ENCODE measurements around the gene TCERG1. TPM values are rescaled to one million over a fixed set of nuclear protein-coding genes. Genes with fewer than 3 reads are reported as not detected.

Gene TCERG1
- total RNA-seq, 1 experiment from 2014 or later = 142 TPM

GRCh38 chr5:146484714-146485391 lies 37.7 kb downstream of the TCERG1 start:
- ChIA-PET CTCF (no interaction called here), POLR2A (ENCODE audit: low non-redundant PET) (no interaction called here)
- intact Hi-C loops (cut with micrococcal nuclease; ENCODE audit: unreplicated experiment) = no loop called here
- BruUV-seq (replicated peaks) = no TSS peak
- Histone ChIP-seq H3K27ac (ENCODE audit: low read depth, low read length, poor library complexity, severe bottlenecking) (no peak overlapping the region), H3K9me3 (ENCODE audit: low read depth, low read length, poor library complexity, severe bottlenecking) (no peaks in the 10 kb centered on the region), H3K27me3 (replicated peaks; ENCODE audit: insufficient read depth, low read depth, low read length, poor library complexity) (no peaks in the 10 kb centered on the region), H3K4me1 (ENCODE audit: insufficient read depth, low read length, poor library complexity, severe bottlenecking) (no peaks in the 10 kb centered on the region), H3K36me3 (ENCODE audit: insufficient read depth, low read length, poor library complexity, severe bottlenecking) (peaks cover 75% of the 10 kb centered on the region), H3K4me3 (ENCODE audit: low read depth, low read length, poor library complexity, severe bottlenecking) (no peak overlapping the region)
- DNase-seq (ENCODE audit: low spot score) = no peak
- TF ChIP-seq EZH2 (IDR thresholded peaks at IDR 0.05; ENCODE audit: borderline replicate concordance, low read depth, low read length, poor library complexity, severe bottlenecking) (no peak), CTCF (conservative IDR thresholded peaks at IDR 0.05; ENCODE audit: low read depth, low read length) (no peak)

DNA sequence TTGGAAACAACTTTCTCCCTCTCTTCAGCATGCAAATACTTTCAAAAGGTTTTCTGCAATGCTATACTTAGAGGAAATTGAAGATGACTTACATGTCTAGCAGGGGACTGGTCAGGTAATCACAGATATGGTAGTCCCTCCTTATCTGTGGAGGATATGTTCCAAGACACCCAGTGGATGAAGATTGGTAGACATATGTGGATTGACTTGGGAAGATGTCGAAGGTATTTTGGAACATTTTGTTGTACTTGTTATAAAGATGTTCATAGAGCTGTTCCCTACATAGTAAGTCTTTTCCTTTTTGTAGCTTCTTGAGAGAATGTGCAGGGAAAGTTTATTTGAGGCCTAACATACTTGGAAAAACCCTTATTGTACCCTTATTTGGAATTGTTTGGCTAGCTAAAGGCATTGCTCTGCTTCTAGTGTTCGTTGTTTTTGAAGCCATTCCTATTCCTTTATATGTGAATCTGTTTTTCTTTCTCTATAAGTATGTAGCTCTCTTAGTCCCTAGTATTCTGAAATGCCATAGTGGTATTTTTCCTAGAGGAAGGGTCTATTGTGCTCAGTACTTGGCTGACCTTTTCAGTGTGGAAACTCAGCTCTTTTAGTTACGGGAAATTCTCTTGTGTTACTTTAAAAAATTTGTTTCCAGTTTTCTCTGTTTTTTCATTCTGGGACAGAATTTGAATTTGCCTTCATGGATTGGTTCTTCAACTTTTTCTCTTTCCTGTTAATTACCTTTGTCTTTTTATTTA lies 43.1 kb downstream of the TCERG1 start:
- Histone ChIP-seq H3K27ac (ENCODE audit: low read depth, low read length, poor library complexity, severe bottlenecking) (no peak overlapping the region), H3K27me3 (replicated peaks; ENCODE audit: insufficient read depth, low read depth, low read length, poor library complexity) (no peaks in the 10 kb centered on the region), H3K9me3 (ENCODE audit: low read depth, low read length, poor library complexity, severe bottlenecking) (no peaks in the 10 kb centered on the region), H3K4me3 (ENCODE audit: low read depth, low read length, poor library complexity, severe bottlenecking) (no peak overlapping the region), H3K36me3 (ENCODE audit: insufficient read depth, low read length, poor library complexity, severe bottlenecking) (peaks cover 51% of the 10 kb centered on the region), H3K4me1 (ENCODE audit: insufficient read depth, low read length, poor library complexity, severe bottlenecking) (no peaks in the 10 kb centered on the region)
- ChIA-PET CTCF (interaction anchor here (0.6 kb wide), 1 partner anchor 81 kb away, joined by 3 read pairs; no protein-coding TSS in a partner anchor), POLR2A (ENCODE audit: low non-redundant PET) (no interaction called here)
- no TSS peak for BruUV-seq (replicated peaks)
- TF ChIP-seq CTCF (conservative IDR thresholded peaks at IDR 0.05; ENCODE audit: low read depth, low read length) (no peak), EZH2 (IDR thresholded peaks at IDR 0.05; ENCODE audit: borderline replicate concordance, low read depth, low read length, poor library complexity, severe bottlenecking) (no peak)
- intact Hi-C loops (cut with micrococcal nuclease; ENCODE audit: unreplicated experiment) = no loop called here
- DNase-seq (ENCODE audit: low spot score) = no peak

DNA sequence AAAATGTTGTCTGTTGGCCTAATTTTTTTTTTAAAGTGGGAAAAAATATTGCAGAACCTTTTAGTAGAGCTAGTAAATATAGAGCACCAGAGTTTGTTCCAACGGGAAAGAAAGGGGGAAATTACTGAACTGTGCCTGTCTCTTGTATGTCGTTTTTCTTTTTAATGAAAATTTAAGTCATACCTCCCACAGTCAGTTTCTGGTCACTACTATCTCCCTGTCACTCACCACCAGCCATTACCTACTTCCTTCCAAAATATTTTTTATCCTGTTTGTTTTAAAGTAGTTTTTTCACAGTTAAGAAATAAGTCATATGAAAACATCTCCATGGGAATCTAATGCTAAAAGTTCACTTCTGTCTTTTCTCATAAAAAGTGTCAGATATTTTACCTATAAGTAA lies 47.5 kb downstream of the TCERG1 start:
- peaks cover 50% of the 10 kb centered on the region for H3K36me3 ChIP-seq (ENCODE audit: insufficient read depth, low read length, poor library complexity, severe bottlenecking)

More for the DNA sequence above, 47.5 kb downstream of the TCERG1 start:
- no peak overlapping the region for H3K4me3 ChIP-seq (ENCODE audit: low read depth, low read length, poor library complexity, severe bottlenecking)
- ChIA-PET CTCF (no interaction called here), POLR2A (ENCODE audit: low non-redundant PET) (no interaction called here)
- BruUV-seq (replicated peaks) = no TSS peak
- no peak for TF ChIP-seq EZH2 (IDR thresholded peaks at IDR 0.05; ENCODE audit: borderline replicate concordance, low read depth, low read length, poor library complexity, severe bottlenecking)
- TF ChIP-seq CTCF (conservative IDR thresholded peaks at IDR 0.05; ENCODE audit: low read depth, low read length) = no peak
- intact Hi-C loops (cut with micrococcal nuclease; ENCODE audit: unreplicated experiment) = no loop called here
- DNase-seq (ENCODE audit: low spot score) = no peak
- H3K9me3 ChIP-seq (ENCODE audit: low read depth, low read length, poor library complexity, severe bottlenecking) = no peaks in the 10 kb centered on the region
- H3K4me1 ChIP-seq (ENCODE audit: insufficient read depth, low read length, poor library complexity, severe bottlenecking) = no peaks in the 10 kb centered on the region
- no peaks in the 10 kb centered on the region for H3K27me3 ChIP-seq (replicated peaks; ENCODE audit: insufficient read depth, low read depth, low read length, poor library complexity)
- H3K27ac ChIP-seq (ENCODE audit: low read depth, low read length, poor library complexity, severe bottlenecking) = no peak overlapping the region
